ENCODE results near the gene PTPRE.

Gene PTPRE

DNA sequence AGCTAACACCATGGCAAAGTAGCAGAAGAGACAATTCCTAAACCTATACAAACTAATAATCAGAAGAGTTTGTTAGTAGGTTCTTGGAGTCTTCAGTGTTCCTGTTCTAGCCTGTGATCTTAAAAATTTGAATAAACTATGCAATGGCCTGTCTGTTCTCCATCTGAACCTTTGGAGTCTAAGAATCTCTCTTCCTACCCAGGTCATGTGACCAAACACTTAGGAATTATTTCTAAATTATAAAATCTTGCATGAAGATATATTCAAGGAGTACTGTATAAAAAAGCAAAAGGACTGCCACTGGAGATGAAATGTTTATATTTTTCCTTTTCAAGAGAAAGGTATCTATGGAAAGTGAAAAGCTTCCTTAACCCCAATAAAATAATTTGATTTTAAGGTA lies 216.9 kb downstream of the PTPRE start:
- DNase-seq (ENCODE audit: low read depth in 2 of 2), result no peak

DNA sequence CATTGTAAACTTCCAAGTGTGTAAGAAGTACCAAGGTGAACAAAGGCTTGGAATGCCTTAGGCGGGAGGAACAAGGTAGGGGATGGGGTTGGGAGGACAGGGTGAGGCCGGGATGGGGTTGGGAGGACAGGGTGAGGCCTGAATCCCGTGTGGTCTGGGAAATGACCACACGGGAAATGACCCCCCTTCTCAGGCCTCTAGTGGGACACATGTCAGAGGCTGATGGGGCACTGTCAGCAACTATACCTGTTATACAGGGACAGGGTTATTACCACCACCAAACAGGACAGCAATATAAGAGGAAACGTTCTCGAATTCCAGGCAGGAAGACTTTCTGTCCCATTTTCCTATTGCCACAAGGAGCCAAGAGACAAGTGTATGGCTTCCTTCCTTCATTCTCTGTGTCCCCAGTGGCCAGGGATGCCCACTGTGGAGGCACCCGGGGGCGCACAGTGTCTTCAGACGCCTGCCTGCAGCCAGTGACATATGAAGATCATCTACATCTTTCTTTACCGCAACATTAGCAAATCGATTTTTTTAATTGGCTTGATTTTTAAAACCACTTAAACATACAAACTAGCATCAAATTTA lies 218.0 kb downstream of the PTPRE start:
- DNase-seq (ENCODE audit: low read depth in 2 of 2), result no peak

DNA sequence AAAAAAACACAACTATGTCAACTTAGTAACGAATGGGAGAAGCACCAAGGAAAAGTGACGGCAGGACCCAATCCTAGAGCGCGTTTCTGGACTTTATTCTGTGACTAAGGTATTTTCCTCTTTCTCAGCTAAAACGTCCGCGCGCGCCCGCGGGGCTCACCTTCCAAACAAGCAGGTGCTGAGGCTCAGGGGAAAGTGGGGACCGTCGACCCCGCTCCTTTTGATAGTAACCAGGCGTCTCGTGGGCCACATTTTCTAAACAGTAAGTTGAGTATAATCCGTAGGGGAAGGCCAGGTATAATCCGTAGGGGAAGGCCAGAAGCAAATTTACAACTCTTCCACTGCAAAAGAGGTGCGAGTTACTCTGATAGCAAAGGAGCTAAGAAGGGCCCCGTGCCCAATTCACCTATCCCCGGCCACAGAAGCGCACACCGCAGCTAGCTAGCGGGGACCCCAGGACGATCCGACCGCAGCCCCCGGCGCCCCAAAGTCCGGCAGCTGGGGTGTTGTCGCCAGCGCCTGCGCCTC lies 218.6 kb downstream of the PTPRE start:
- DNase-seq (ENCODE audit: low read depth in 2 of 2), result no peak

DNA sequence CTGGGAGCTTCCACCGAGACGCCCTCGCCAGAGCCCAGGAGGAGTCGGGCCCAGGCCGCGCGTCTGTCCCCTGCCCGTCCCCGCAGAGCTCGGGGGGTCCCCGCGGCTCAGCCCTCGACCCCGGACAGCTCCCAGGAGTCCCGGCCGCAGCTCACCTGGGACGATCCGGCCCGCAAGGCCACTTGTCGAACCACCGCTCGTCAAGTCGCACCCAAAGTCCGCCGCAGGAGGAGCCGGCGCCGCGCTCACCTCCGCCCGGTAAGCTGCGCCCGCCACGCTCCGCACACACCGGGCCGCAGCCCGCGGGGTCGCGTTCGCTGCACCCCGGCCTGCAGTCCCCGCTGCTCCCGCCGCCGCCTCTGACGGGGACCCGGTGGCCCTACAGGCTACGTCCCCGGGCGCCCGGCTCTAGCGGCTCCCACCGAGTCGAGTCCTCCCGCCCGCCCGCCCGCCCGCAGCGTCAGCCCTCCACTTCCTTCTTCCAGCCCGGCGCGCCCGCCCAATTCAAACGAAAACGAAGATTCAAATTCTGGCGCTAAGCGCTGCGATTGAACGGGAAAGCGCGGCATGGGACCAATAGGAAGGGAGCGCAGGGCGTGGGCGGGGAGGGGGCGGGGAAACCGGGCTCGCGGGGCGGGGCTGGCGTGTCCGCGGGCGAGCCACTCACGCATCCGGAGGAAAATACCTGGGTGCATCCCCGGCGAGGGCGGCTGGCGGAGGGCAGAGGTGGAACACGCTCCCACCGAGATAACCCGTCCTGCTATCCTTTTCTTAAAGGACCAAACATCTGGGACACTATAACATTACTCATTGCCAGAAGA lies 219.3 kb downstream of the PTPRE start, which contains the start of gene MKI67:
TSS of gene MKI67 (minus strand) at position 480 of the 821 bp plus-strand sequence. CDS start 756 bp downstream, outside the sequence.
- DNase-seq (ENCODE audit: low read depth in 2 of 2), result peak; percentile 87 to 91

DNA sequence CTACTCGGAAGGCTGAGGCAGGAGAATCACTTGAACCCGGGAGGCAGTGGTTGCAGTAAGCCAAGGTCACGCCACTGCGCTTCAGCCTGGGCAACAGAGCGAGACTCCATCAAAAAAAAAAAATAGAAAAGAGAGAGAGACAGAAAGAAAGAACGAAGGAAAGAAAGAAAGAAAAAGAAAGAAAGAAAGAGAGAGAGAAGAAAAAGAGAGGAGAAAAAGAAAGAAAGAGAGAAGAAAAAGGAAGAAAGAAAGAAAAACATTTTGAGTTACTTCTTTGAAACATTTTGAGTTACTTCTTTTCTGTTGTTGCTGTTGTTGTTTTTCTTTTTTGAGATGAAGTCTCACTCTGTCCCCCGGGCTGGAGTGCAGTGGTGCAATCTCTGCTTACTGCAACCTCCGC lies 221.7 kb downstream of the PTPRE start:
- DNase-seq (ENCODE audit: low read depth in 2 of 2), result no peak

DNA sequence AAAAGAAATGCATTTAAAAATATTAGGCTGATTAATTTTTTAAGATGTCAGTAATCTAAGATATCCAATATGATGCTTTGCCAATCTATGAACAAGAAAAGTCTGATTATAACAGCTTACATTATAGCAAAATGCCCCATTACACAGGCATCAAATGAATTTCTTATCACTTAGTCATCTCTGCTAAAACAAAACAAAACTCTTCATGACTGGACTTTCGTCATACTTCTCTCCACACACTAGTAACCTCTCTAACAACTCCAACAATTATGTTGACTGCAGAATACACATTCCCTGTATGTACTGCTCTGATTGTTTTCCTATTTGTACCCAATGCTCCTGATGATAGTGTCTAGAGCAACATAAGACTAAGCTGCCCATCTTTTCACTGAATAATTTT lies 223.1 kb downstream of the PTPRE start:
- no peak for DNase-seq (ENCODE audit: low read depth in 2 of 2)

Data from stimulated activated CD4-positive, alpha-beta T cell treated with anti-CD3 and anti-CD28 coated beads, Interleukin-4, amount 100 ng/mL, for 48 hours (primary cell).